C4-2B (cell line): ENCODE data around the gene CHM.

Source experiments
- CTCF ChIP-seq: fragments of 450-650 bp; conservative IDR thresholded peaks from 2 replicates; pipeline ENCODE4 v1.5.1; 2017; ENCODE audit warnings: mild to moderate bottlenecking
- ZFX ChIP-seq: fragments of 450-650 bp; IDR thresholded peaks from 2 replicates; pipeline ENCODE4 v1.6.1; 2017

- no peak for TF ChIP-seq CTCF
- no peak for TF ChIP-seq ZFX
These were observed 70.1 kb downstream of the CHM start for GRCh38 chrX:85977218-85977617.
